ENCODE measurements around the gene CRYZL1. TPM values are rescaled to one million over a fixed set of nuclear protein-coding genes. Genes with fewer than 3 reads are reported as not detected.

CRYZL1 gene
- total and polyA plus RNA-seq, 2 donors (not counting 1 experiment from before 2014, with no cell fraction given): 30.6 to 60.6 TPM

- Histone ChIP-seq H3K4me2 (replicated peaks; ENCODE audit: low read depth, low read length, poor library complexity, severe bottlenecking) (no peak overlapping the region), H3K27me3 (replicated peaks in 1 of 4; ENCODE audit: control extremely low read depth in 1 of 4, control insufficient read depth in 3 of 4, insufficient read depth in 4 of 4, low read length in 3 of 4) (no peaks in the 10 kb centered on the region), H3K9ac (ENCODE audit: low read length) (no peak overlapping the region), H4K20me1 (ENCODE audit: control insufficient read depth, insufficient read depth, low read length, poor library complexity, severe bottlenecking) (peaks cover 84% of the 10 kb centered on the region), H2AFZ (ENCODE audit: insufficient read depth, low read depth, low read length, poor library complexity, severe bottlenecking) (no peak overlapping the region), H3K79me2 (ENCODE audit: control insufficient read depth, insufficient read depth, low read length) (peaks cover 89% of the 10 kb centered on the region), H3K36me3 (replicated peaks in 1 of 2; ENCODE audit: control extremely low read depth in 1 of 2, control insufficient read depth in 1 of 2, extremely low read depth in 1 of 2, insufficient read depth in 2 of 2, low read length in 1 of 2) (peaks cover 45 to 94% of the 10 kb centered on the region in 2 experiments), H3K9me3 (ENCODE audit: control extremely low read depth in 1 of 3, control insufficient read depth in 2 of 3, insufficient read depth in 1 of 3, low read length in 2 of 3) (no peaks in the 10 kb centered on the region), H3K4me1 (ENCODE audit: control insufficient read depth in 2 of 2, insufficient read depth in 2 of 2, low read length in 2 of 2) (peaks cover 0 to 6% of the 10 kb centered on the region in 2 donors), H3K4me3 (ENCODE audit: control extremely low read depth in 1 of 5, extremely low read depth in 1 of 5, insufficient read depth in 1 of 5, low read depth in 2 of 5, low read length in 4 of 5) (no peak overlapping the region), H3K27ac (ENCODE audit: low read length in 2 of 2) (no peak overlapping the region)
- Mint-ChIP-seq H3K4me1 (peaks cover 30% of the 10 kb centered on the region), H3K27ac (no peak overlapping the region), H3K9me3 (ENCODE audit: insufficient read depth) (peaks cover 2% of the 10 kb centered on the region), H3K4me3 (no peak overlapping the region), H3K27me3 (no peaks in the 10 kb centered on the region)
- WGBS (ENCODE audit: insufficient coverage): 98% methylated on average over 10 of the region's 19 CpGs
- DNase-seq: no peak
- intact Hi-C loops (cut with micrococcal nuclease): no loop called here
- CTCF ChIA-PET: interaction anchor here (1.1 to 1.3 kb wide), 3 partner anchors 14 to 112 kb away, joined by 3 to 4 read pairs (median 3); no protein-coding TSS in a partner anchor
- TF ChIP-seq, protein P1, sequence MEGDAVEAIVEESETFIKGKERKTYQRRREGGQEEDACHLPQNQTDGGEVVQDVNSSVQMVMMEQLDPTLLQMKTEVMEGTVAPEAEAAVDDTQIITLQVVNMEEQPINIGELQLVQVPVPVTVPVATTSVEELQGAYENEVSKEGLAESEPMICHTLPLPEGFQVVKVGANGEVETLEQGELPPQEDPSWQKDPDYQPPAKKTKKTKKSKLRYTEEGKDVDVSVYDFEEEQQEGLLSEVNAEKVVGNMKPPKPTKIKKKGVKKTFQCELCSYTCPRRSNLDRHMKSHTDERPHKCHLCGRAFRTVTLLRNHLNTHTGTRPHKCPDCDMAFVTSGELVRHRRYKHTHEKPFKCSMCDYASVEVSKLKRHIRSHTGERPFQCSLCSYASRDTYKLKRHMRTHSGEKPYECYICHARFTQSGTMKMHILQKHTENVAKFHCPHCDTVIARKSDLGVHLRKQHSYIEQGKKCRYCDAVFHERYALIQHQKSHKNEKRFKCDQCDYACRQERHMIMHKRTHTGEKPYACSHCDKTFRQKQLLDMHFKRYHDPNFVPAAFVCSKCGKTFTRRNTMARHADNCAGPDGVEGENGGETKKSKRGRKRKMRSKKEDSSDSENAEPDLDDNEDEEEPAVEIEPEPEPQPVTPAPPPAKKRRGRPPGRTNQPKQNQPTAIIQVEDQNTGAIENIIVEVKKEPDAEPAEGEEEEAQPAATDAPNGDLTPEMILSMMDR (IDR thresholded peaks at IDR 0.05): no peak
- no peak for TF ChIP-seq EZH2 (IDR thresholded peaks at IDR 0.05; ENCODE audit: borderline replicate concordance, insufficient read depth, low read depth, low read length, poor library complexity, severe bottlenecking)
- no peak for ATAC-seq (ENCODE audit: low read depth)
- POLR2A ChIA-PET: no interaction called here
Observed at GRCh38 chr21:33557447-33557846, 84.1 kb downstream of the CRYZL1 start.

- Histone ChIP-seq H3K4me3 (ENCODE audit: control extremely low read depth in 1 of 5, extremely low read depth in 1 of 5, insufficient read depth in 1 of 5, low read depth in 2 of 5, low read length in 4 of 5) (no peak overlapping the region), H4K20me1 (ENCODE audit: control insufficient read depth, insufficient read depth, low read length, poor library complexity, severe bottlenecking) (peaks cover 96% of the 10 kb centered on the region), H3K9me3 (ENCODE audit: control extremely low read depth in 1 of 3, control insufficient read depth in 2 of 3, insufficient read depth in 1 of 3, low read length in 2 of 3) (no peaks in the 10 kb centered on the region), H3K27me3 (replicated peaks in 1 of 4; ENCODE audit: control extremely low read depth in 1 of 4, control insufficient read depth in 3 of 4, insufficient read depth in 4 of 4, low read length in 3 of 4) (no peaks in the 10 kb centered on the region), H3K79me2 (ENCODE audit: control insufficient read depth, insufficient read depth, low read length) (peaks cover 100% of the 10 kb centered on the region), H3K4me1 (ENCODE audit: control insufficient read depth in 2 of 2, insufficient read depth in 2 of 2, low read length in 2 of 2) (peaks cover 0 to 6% of the 10 kb centered on the region in 2 donors), H3K27ac (ENCODE audit: low read length in 2 of 2) (no peak overlapping the region), H3K36me3 (replicated peaks in 1 of 2; ENCODE audit: control extremely low read depth in 1 of 2, control insufficient read depth in 1 of 2, extremely low read depth in 1 of 2, insufficient read depth in 2 of 2, low read length in 1 of 2) (peaks cover 44 to 95% of the 10 kb centered on the region in 2 experiments), H3K9ac (ENCODE audit: low read length) (no peak overlapping the region), H3K4me2 (replicated peaks; ENCODE audit: low read depth, low read length, poor library complexity, severe bottlenecking) (no peak overlapping the region), H2AFZ (ENCODE audit: insufficient read depth, low read depth, low read length, poor library complexity, severe bottlenecking) (no peak overlapping the region)
- Mint-ChIP-seq H3K9me3 (ENCODE audit: insufficient read depth) (peaks cover 4% of the 10 kb centered on the region), H3K4me1 (peaks cover 25% of the 10 kb centered on the region), H3K27me3 (no peaks in the 10 kb centered on the region), H3K27ac (no peak overlapping the region), H3K4me3 (no peak overlapping the region)
- intact Hi-C loops (cut with micrococcal nuclease): no loop called here
- DNase-seq (no peak), ATAC-seq (ENCODE audit: low read depth) (no peak)
- ChIA-PET POLR2A (no interaction called here), CTCF (interaction anchor here (1.6 kb wide), 1 partner anchor 358 kb away, joined by 3 read pairs; no protein-coding TSS in a partner anchor)
- TF ChIP-seq, protein P1 (IDR thresholded peaks at IDR 0.05): no peak
- no peak for TF ChIP-seq EZH2 (IDR thresholded peaks at IDR 0.05; ENCODE audit: borderline replicate concordance, insufficient read depth, low read depth, low read length, poor library complexity, severe bottlenecking)
- WGBS (ENCODE audit: insufficient coverage): over 99% methylated on average over 30 of the region's 32 CpGs
Observed at GRCh38 chr21:33554982-33555344, 86.6 kb downstream of the CRYZL1 start.

Measured in B cell (primary cell).